Vagina (tissue), 2 donors: ENCODE data around the gene RNU5B-1.

Experiments
- CTCF ChIP-seq, 3 experiments: fragments of 450-650 bp in 2 of 3; fragments of 200-600 bp in 1 of 3; sonication (generic) in 1 of 3; IDR thresholded peaks; one replicate each; pipeline ENCODE4 v1.5.1; 2017 to 2019; ENCODE audit warnings: antibody characterized with exemption in 3 of 3, mild to moderate bottlenecking in 2 of 3, moderate library complexity in 2 of 3
- POLR2A ChIP-seq, 2 donors: fragments of 450-650 bp; IDR thresholded peaks; one replicate each; pipeline ENCODE4 v1.6.1; 2017; ENCODE audit warnings: antibody characterized with exemption in 2 of 2, mild to moderate bottlenecking in 2 of 2, moderate library complexity in 2 of 2
- POLR2AphosphoS5 ChIP-seq, 2 donors: sonication (generic); formaldehyde crosslinking; IDR thresholded peaks; one replicate each; pipeline ENCODE4 v1.9.0; 2017; ENCODE audit warnings: antibody characterized with exemption in 2 of 2, mild to moderate bottlenecking in 2 of 2, low read depth in 1 of 2; ENCODE audit not compliant: insufficient read depth in 1 of 2

GRCh38 chr15:65305150-65305758, 777 bp downstream of the RNU5B-1 start:
- TF ChIP-seq CTCF (IDR thresholded peaks at IDR 0.05) = no peak
- TF ChIP-seq POLR2A (IDR thresholded peaks at IDR 0.05) = no peak
- no peak for TF ChIP-seq POLR2AphosphoS5 (IDR thresholded peaks at IDR 0.05; ENCODE audit: insufficient read depth in 1 of 2, low read depth in 1 of 2)
